Loucy (cell line): ENCODE measurements around the gene LYRM4.

Experiments used
- H2AFZ ChIP-seq: fragments of 200-600 bp; sonication (generic); 2 replicates; pipeline ENCODE4 v1.6.0; 2016; ENCODE audit warnings: antibody characterized with exemption, mild to moderate bottlenecking, low read length, moderate library complexity
- H3F3A ChIP-seq: fragments of 200-600 bp; 2 replicates; pipeline ENCODE4 v1.6.0; 2016; ENCODE audit warnings: antibody characterized with exemption, low read depth, mild to moderate bottlenecking
- H3K27me3 ChIP-seq: fragments of 200-600 bp; sonication (generic); 2 replicates; pipeline ENCODE4 v1.6.1; 2014; ENCODE audit warnings: low read length, mild to moderate bottlenecking; ENCODE audit not compliant: insufficient read depth, poor library complexity, severe bottlenecking
- H3K36me3 ChIP-seq: fragments of 200-600 bp; sonication (generic); 2 replicates; pipeline ENCODE4 v1.6.1; 2016; ENCODE audit warnings: low read length; ENCODE audit not compliant: insufficient read depth
- H3K4me1 ChIP-seq: fragments of 200-600 bp; sonication (generic); 2 replicates; pipeline ENCODE4 v1.5.1; 2014; ENCODE audit warnings: low read length, mild to moderate bottlenecking; ENCODE audit not compliant: insufficient read depth, poor library complexity, severe bottlenecking
- H3K4me2 ChIP-seq: fragments of 200-600 bp; sonication (generic); 2 replicates; pipeline ENCODE4 v1.6.0; 2014; ENCODE audit warnings: antibody characterized with exemption, low read length, low read depth, mild to moderate bottlenecking; ENCODE audit not compliant: poor library complexity, severe bottlenecking
- H3K4me3 ChIP-seq: fragments of 200-600 bp; sonication (generic); 2 replicates; pipeline ENCODE4 v1.5.1; 2014; ENCODE audit warnings: low read length, mild to moderate bottlenecking, mixed read lengths; ENCODE audit not compliant: poor library complexity, severe bottlenecking
- H3K79me2 ChIP-seq: fragments of 200-600 bp; sonication (generic); 2 replicates; pipeline ENCODE4 v1.6.1; 2014; ENCODE audit warnings: low read length; ENCODE audit not compliant: insufficient read depth
- H3K9ac ChIP-seq: fragments of 200-600 bp; sonication (generic); 2 replicates; pipeline ENCODE4 v1.6.0; 2014; ENCODE audit warnings: mild to moderate bottlenecking, low read depth, low read length, moderate library complexity; ENCODE audit not compliant: poor library complexity, severe bottlenecking
- H3K9me2 ChIP-seq: fragments of 200-600 bp; sonication (generic); replicated peaks from 2 replicates; pipeline ENCODE4 v1.6.1; 2016; ENCODE audit warnings: low read depth, low read length, mixed read lengths
- H3K9me3 ChIP-seq: fragments of 200-600 bp; sonication (generic); 2 replicates; pipeline ENCODE4 v1.6.1; 2014; ENCODE audit warnings: mild to moderate bottlenecking, antibody characterized with exemption, low read length, low read depth; ENCODE audit not compliant: insufficient read depth
- H4K20me1 ChIP-seq: fragments of 200-600 bp; sonication (generic); 2 replicates; pipeline ENCODE4 v1.6.0; 2014; ENCODE audit warnings: antibody characterized with exemption, low read length, mild to moderate bottlenecking; ENCODE audit not compliant: insufficient read depth, poor library complexity, severe bottlenecking
- CTCF ChIP-seq: fragments of 200-600 bp; sonication (generic); conservative IDR thresholded peaks from 2 replicates; pipeline ENCODE4 v1.5.1; 2014; ENCODE audit warnings: mild to moderate bottlenecking, antibody characterized with exemption, low read length
- EZH2phosphoT487 ChIP-seq: fragments of 200-600 bp; IDR thresholded peaks from 2 replicates; pipeline ENCODE4 v1.6.1; 2018; ENCODE audit warnings: antibody characterized with exemption, mild to moderate bottlenecking, moderate library complexity, borderline replicate concordance

The LYRM4 gene

GRCh38 chr6:5093231-5094015 lies 167.3 kb downstream of the LYRM4 start:
- Histone ChIP-seq H3K4me3 (no peak overlapping the region), H3K4me2 (no peak overlapping the region), H2AFZ (no peak overlapping the region), H3K4me1 (peaks cover 15% of the 10 kb centered on the region), H3K79me2 (no peaks in the 10 kb centered on the region), H3K9me2 (no peaks in the 10 kb centered on the region), H3K9me3 (no peaks in the 10 kb centered on the region), H3F3A (no peaks in the 10 kb centered on the region), H4K20me1 (no peaks in the 10 kb centered on the region), H3K9ac (no peak overlapping the region), H3K27me3 (no peaks in the 10 kb centered on the region), H3K36me3 (no peaks in the 10 kb centered on the region)
- TF ChIP-seq EZH2phosphoT487 (no peak), CTCF (no peak)

GRCh38 chr6:5091210-5092069 lies 169.3 kb downstream of the LYRM4 start:
- H3K79me2 ChIP-seq = no peaks in the 10 kb centered on the region
- H3K9me2 ChIP-seq = no peaks in the 10 kb centered on the region
- peaks cover 15% of the 10 kb centered on the region for H3K4me1 ChIP-seq
- H2AFZ ChIP-seq = no peak overlapping the region
- H3K4me2 ChIP-seq = no peak overlapping the region
- H3K36me3 ChIP-seq = no peaks in the 10 kb centered on the region
- TF ChIP-seq EZH2phosphoT487 (no peak), CTCF (no peak)
- no peaks in the 10 kb centered on the region for H3K27me3 ChIP-seq
- no peak overlapping the region for H3K4me3 ChIP-seq
- H3K9me3 ChIP-seq = no peaks in the 10 kb centered on the region
- H3K9ac ChIP-seq = no peak overlapping the region
- no peaks in the 10 kb centered on the region for H3F3A ChIP-seq
- no peaks in the 10 kb centered on the region for H4K20me1 ChIP-seq

GRCh38 chr6:5090603-5091002 lies 170.1 kb downstream of the LYRM4 start:
- H3K9me2 ChIP-seq = no peaks in the 10 kb centered on the region
- H2AFZ ChIP-seq = no peak overlapping the region
- no peaks in the 10 kb centered on the region for H3K36me3 ChIP-seq
- H3K79me2 ChIP-seq = no peaks in the 10 kb centered on the region
- no peak overlapping the region for H3K4me3 ChIP-seq
- H3K27me3 ChIP-seq = no peaks in the 10 kb centered on the region
- peaks cover 15% of the 10 kb centered on the region for H3K4me1 ChIP-seq
- no peaks in the 10 kb centered on the region for H4K20me1 ChIP-seq
- H3K4me2 ChIP-seq = no peak overlapping the region
- H3K9ac ChIP-seq = no peak overlapping the region
- no peak for TF ChIP-seq CTCF
- TF ChIP-seq EZH2phosphoT487 = no peak
- H3F3A ChIP-seq = no peaks in the 10 kb centered on the region
- H3K9me3 ChIP-seq = no peaks in the 10 kb centered on the region
